KOPT-K1 (cell line): ENCODE results near the gene XPOT.

Source experiments
- H3K27ac ChIP-seq: fragments of 200-600 bp; sonication (generic); 2 replicates; pipeline ENCODE4 v1.5.1; 2016; ENCODE audit warnings: antibody characterized with exemption, mild to moderate bottlenecking, low read depth, low read length; ENCODE audit not compliant: poor library complexity, severe bottlenecking
- H3K36me3 ChIP-seq: fragments of 200-600 bp; sonication (generic); 2 replicates; pipeline ENCODE4 v1.5.1; 2017; ENCODE audit warnings: antibody characterized with exemption, mild to moderate bottlenecking, low read length, moderate library complexity; ENCODE audit not compliant: insufficient read depth
- H3K9me3 ChIP-seq: fragments of 200-600 bp; sonication (generic); 2 replicates; pipeline ENCODE4 v1.5.1; 2017; ENCODE audit warnings: antibody characterized with exemption, low read length, mild to moderate bottlenecking; ENCODE audit not compliant: insufficient read depth, poor library complexity, severe bottlenecking

Gene XPOT

GRCh38 chr12:64469455-64470142 lies 65.4 kb downstream of the XPOT start:
- H3K36me3 ChIP-seq, result peaks cover 84% of the 10 kb centered on the region

DNA sequence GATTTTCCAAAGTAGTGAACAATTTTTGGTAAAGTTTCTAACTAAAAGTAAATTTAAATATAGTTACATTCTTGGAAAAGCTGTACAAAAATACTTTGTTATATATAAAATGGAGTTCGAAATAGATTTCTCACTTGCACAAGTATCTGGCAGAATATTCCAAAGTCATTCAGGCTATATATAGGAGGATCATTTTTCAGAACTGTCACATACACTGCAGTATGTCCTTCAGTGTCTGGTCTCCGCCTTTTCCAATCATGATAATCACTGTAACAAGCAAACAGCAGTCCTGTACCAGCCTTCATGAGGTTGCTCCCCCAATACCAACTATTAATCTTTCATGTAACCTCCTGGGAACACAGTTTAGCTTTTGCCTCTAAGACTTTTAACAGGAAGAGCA lies 66.3 kb downstream of the XPOT start:
- Histone ChIP-seq H3K27ac (no peak overlapping the region), H3K36me3 (peaks cover 84% of the 10 kb centered on the region), H3K9me3 (peaks cover 4% of the 10 kb centered on the region)

More at GRCh38 chr12:64469455-64470142, 65.4 kb downstream of the XPOT start:
- Histone ChIP-seq H3K9me3 (no peaks in the 10 kb centered on the region), H3K27ac (no peak overlapping the region)

DNA sequence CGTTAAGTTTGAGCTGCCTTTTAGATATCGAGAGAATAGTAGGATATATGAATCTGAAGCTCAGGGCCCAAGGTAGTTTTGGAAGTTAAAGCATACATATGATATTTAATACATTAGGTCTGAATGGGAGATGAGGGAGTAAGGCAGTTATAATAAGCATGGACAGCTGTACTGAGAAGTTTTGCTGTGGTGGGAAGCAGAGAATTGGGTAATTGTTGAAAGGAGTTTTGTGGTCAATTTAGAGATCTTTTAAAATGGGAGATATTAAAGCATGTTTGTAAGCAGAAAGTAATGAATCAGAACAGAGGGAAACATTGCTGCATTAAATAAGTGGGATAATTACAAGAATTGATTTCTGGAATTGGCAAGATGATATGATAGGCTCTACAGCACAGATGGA lies 69.0 kb downstream of the XPOT start:
- peaks cover 82% of the 10 kb centered on the region for H3K36me3 ChIP-seq
- H3K27ac ChIP-seq, result no peak overlapping the region
- H3K9me3 ChIP-seq, result peaks cover 21% of the 10 kb centered on the region

- Histone ChIP-seq H3K27ac (no peak overlapping the region), H3K9me3 (peaks cover 21% of the 10 kb centered on the region), H3K36me3 (peaks cover 67% of the 10 kb centered on the region)
Observed at GRCh38 chr12:64475518-64475917, 71.3 kb downstream of the XPOT start.

DNA sequence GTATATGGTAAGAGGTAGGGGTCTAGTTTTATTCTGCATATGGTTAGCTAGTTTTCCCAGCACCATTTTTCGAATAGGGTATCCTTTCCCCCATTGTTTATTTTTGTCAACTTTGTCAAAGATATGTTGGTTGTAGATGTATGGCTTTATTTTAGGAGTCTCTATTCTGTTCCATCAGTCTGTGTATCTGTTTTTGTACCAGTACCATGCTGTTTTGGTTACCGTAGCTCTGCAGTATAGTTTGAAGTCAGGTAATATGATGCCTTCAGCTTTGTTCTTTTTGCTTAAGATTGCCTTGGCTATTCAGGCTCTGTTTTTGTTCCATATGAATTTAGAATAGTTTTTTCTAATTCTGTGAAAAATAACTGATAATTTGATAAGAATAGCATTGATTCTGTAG lies 72.7 kb downstream of the XPOT start:
- H3K27ac ChIP-seq, result no peak overlapping the region
- peaks cover 21% of the 10 kb centered on the region for H3K9me3 ChIP-seq
- H3K36me3 ChIP-seq, result peaks cover 59% of the 10 kb centered on the region

GRCh38 chr12:64478661-64479060 lies 74.5 kb downstream of the XPOT start:
- peaks cover 59% of the 10 kb centered on the region for H3K36me3 ChIP-seq
- peaks cover 21% of the 10 kb centered on the region for H3K9me3 ChIP-seq
- H3K27ac ChIP-seq, result no peak overlapping the region

DNA sequence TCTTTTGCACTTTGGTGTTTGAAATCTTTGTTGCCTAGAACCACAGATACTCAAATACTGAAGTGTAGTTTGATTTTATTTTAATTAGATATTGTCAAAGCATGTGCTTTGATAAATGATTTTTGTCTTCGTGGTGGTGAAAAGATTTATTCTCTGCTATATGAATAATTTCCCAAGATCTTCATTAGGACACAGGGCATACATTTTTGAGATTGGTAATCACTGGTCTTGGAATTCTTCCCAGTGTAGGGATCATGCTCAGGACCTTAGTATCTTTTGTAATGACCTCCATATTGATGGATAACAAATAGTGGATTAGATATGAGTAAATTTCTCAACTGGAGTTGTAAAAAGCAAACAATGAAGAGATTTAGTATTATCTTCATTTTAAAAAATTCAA lies 76.0 kb downstream of the XPOT start:
- H3K27ac ChIP-seq, result no peak overlapping the region
- H3K36me3 ChIP-seq, result peaks cover 54% of the 10 kb centered on the region
- H3K9me3 ChIP-seq, result peaks cover 21% of the 10 kb centered on the region

DNA sequence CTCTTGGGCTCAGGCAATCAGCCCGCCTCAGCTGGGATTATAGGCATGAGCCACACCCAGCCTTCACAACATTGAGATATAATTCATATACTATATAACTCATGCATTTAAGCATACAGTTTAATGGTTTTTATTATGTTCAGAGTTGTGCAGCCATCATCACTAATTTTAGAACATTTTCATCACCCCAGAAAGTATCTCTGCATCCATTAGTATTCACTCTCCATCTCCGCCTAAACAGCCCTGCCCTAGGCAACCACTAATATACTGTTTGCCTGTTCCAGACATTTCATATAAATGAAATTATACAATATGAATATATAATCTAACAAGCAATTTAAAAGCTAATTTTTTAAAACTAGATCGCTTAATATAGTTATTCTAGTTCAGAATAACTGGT lies 82.5 kb downstream of the XPOT start:
- peaks cover 77% of the 10 kb centered on the region for H3K36me3 ChIP-seq
- H3K9me3 ChIP-seq, result no peaks in the 10 kb centered on the region
- H3K27ac ChIP-seq, result no peak overlapping the region

- H3K27ac ChIP-seq, result no peak overlapping the region
- peaks cover 86% of the 10 kb centered on the region for H3K36me3 ChIP-seq
Observed at GRCh38 chr12:64491718-64492117, 87.5 kb downstream of the XPOT start.

DNA sequence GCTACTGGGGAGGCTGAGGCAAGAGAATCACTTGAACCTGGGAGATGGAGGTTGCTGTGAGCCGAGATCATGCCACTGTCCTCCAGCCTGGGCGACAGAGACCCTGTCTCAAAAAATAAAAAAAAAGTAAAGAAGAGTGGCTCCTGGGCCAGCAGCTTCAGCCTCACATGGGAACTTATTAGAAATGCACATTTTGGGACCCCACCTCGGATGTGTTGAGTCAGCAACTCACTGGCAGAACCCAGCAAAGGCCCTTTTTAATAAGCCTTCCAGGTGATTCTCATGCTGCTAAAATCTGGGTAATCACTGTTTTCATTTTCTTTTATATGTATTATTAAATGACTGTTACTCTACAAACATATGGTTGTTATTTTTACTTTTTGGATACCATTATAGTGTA lies 89.3 kb downstream of the XPOT start:
- peaks cover 89% of the 10 kb centered on the region for H3K36me3 ChIP-seq
- H3K9me3 ChIP-seq, result no peaks in the 10 kb centered on the region
- no peak overlapping the region for H3K27ac ChIP-seq

More at GRCh38 chr12:64491718-64492117, 87.5 kb downstream of the XPOT start:
- no peaks in the 10 kb centered on the region for H3K9me3 ChIP-seq

- no peaks in the 10 kb centered on the region for H3K9me3 ChIP-seq
- peaks cover 86% of the 10 kb centered on the region for H3K36me3 ChIP-seq
- H3K27ac ChIP-seq, result no peak overlapping the region
Observed at GRCh38 chr12:64494998-64495729, 91.0 kb downstream of the XPOT start.

GRCh38 chr12:64496839-64497400 lies 92.7 kb downstream of the XPOT start:
- Histone ChIP-seq H3K27ac (no peak overlapping the region), H3K9me3 (no peaks in the 10 kb centered on the region), H3K36me3 (peaks cover 87% of the 10 kb centered on the region)

GRCh38 chr12:64497484-64497883 lies 93.3 kb downstream of the XPOT start:
- H3K27ac ChIP-seq, result no peak overlapping the region
- no peaks in the 10 kb centered on the region for H3K9me3 ChIP-seq
- H3K36me3 ChIP-seq, result peaks cover 81% of the 10 kb centered on the region

DNA sequence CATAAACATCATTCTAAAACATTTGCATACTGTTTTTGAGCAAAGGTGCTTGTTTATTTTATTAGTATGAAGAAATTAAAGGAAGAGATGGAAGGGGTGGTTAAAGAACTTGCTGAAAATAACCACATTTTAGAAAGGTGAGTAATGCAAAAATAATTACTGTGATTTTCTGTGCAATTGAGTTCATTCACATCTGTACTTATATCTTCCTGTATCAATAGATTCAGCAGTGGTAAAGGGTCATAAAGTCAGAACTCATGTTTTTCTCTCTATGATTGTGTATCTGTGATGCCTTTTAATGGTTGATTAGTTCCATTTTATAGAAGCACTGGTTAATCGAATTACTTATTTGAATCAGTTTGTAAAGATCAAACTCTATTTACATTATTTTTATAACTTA lies 93.7 kb downstream of the XPOT start:
- H3K36me3 ChIP-seq, result peaks cover 77% of the 10 kb centered on the region
- no peaks in the 10 kb centered on the region for H3K9me3 ChIP-seq

DNA sequence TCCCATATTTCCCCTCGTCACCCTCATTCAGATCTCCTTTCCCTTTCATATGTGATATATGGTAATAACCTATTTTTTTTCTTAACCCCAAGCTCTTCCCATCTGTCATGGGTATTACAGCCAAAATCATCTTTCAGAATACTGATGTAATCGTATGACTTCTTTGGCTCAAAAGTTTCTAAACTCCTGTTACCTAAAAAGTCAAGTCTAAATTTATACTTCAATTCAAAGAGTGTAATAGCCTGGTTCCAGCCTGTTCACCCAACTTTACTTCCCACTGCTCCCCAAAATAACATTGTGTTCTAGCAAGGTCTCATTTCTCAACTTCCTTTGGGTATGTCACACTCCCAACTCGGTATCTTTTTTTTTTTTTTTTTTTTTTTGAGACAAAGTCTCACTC lies 96.2 kb downstream of the XPOT start:
- Histone ChIP-seq H3K9me3 (no peaks in the 10 kb centered on the region), H3K36me3 (peaks cover 62% of the 10 kb centered on the region), H3K27ac (no peak overlapping the region)

More for the DNA sequence above, 93.7 kb downstream of the XPOT start:
- no peak overlapping the region for H3K27ac ChIP-seq
